ENCODE measurements around the gene METTL27. TPM values are rescaled to one million over a fixed set of nuclear protein-coding genes. Genes with fewer than 3 reads are reported as not detected.

The METTL27 gene
- total RNA-seq, 1 experiment from 2014 or later, result 1.7 TPM

GRCh38 chr7:73834626-73835191 lies 7.6 kb downstream of the METTL27 start:
- H3K27ac Mint-ChIP-seq (ENCODE audit: unreplicated experiment), result no peak overlapping the region
- no TSS peak for BruUV-seq (replicated peaks)
- H3K9me3 Mint-ChIP-seq (ENCODE audit: unreplicated experiment), result no peaks in the 10 kb centered on the region
- Histone ChIP-seq H3K4me3 (ENCODE audit: low read depth, low read length) (no peak overlapping the region), H3K27me3 (replicated peaks; ENCODE audit: control insufficient read depth, insufficient read depth, low read length) (no peaks in the 10 kb centered on the region), H3K36me3 (ENCODE audit: control insufficient read depth, insufficient read depth, low read length) (peaks cover 9% of the 10 kb centered on the region), H3K4me1 (peaks cover 15% of the 10 kb centered on the region), H3K9me3 (no peaks in the 10 kb centered on the region)
- peaks cover 48% of the 10 kb centered on the region for H3K36me3 Mint-ChIP-seq (ENCODE audit: insufficient read depth, unreplicated experiment)
- intact Hi-C loops (cut with micrococcal nuclease; ENCODE audit: unreplicated experiment), result no loop called here
- no peak for DNase-seq
- H3K4me3 Mint-ChIP-seq (ENCODE audit: unreplicated experiment), result no peak overlapping the region
- H3K4me1 Mint-ChIP-seq (ENCODE audit: low read depth, unreplicated experiment), result peaks cover 21% of the 10 kb centered on the region
- H3K27me3 Mint-ChIP-seq (ENCODE audit: insufficient read depth, unreplicated experiment), result no peaks in the 10 kb centered on the region
- ChIA-PET CTCF (no interaction called here), POLR2A (interaction anchor here (0.5 to 6.0 kb wide), 3 partner anchors 18 to 93 kb away, joined by 4 to 127 read pairs (median 7); partner anchors contain the start of gene ABHD11)
- TF ChIP-seq CTCF (IDR thresholded peaks at IDR 0.05; ENCODE audit: insufficient read depth in 1 of 2, low read depth in 1 of 2, low read length in 1 of 2, severe bottlenecking in 1 of 2, unreplicated experiment in 1 of 2), result no peak

- CTCF ChIA-PET, result interaction anchor here (0.7 kb wide), 1 partner anchor 95 kb away, joined by 3 read pairs; no protein-coding TSS in a partner anchor
These were observed 8.9 kb downstream of the METTL27 start for GRCh38 chr7:73833251-73833919.

More at GRCh38 chr7:73833251-73833919, 8.9 kb downstream of the METTL27 start:
- Mint-ChIP-seq H3K36me3 (ENCODE audit: insufficient read depth, unreplicated experiment) (peaks cover 48% of the 10 kb centered on the region), H3K4me3 (ENCODE audit: unreplicated experiment) (peak overlapping the region; percentile 75), H3K4me1 (ENCODE audit: low read depth, unreplicated experiment) (peaks cover 33% of the 10 kb centered on the region), H3K9me3 (ENCODE audit: unreplicated experiment) (no peaks in the 10 kb centered on the region), H3K27ac (ENCODE audit: unreplicated experiment) (peak overlapping the region; percentile 98), H3K27me3 (ENCODE audit: insufficient read depth, unreplicated experiment) (no peaks in the 10 kb centered on the region)
- Histone ChIP-seq H3K27me3 (replicated peaks; ENCODE audit: control insufficient read depth, insufficient read depth, low read length) (no peaks in the 10 kb centered on the region), H3K4me1 (peaks cover 27% of the 10 kb centered on the region), H3K36me3 (ENCODE audit: control insufficient read depth, insufficient read depth, low read length) (peaks cover 9% of the 10 kb centered on the region), H3K4me3 (ENCODE audit: low read depth, low read length) (peak overlapping the region; percentile 82), H3K9me3 (no peaks in the 10 kb centered on the region)
- no peak for TF ChIP-seq CTCF (IDR thresholded peaks at IDR 0.05; ENCODE audit: insufficient read depth in 1 of 2, low read depth in 1 of 2, low read length in 1 of 2, severe bottlenecking in 1 of 2, unreplicated experiment in 1 of 2)
- no TSS peak for BruUV-seq (replicated peaks)
- DNase-seq, result peak; percentile 83 to 93
- intact Hi-C loops (cut with micrococcal nuclease; ENCODE audit: unreplicated experiment), result no loop called here
- POLR2A ChIA-PET, result interaction anchor here (0.6 to 6.0 kb wide), 8 partner anchors 9 to 187 kb away, joined by 3 to 127 read pairs (median 5); partner anchors contain the start of genes ABHD11 and METTL27

All from Caco-2 (cell line).